GM23338 (cell line): ENCODE measurements around the gene DIP2B.

Source experiments
- CREB1 ChIP-seq: fragments of 250-450 bp; sonication (Bioruptor Pico); IDR thresholded peaks from 2 replicates; pipeline ENCODE4 v1.5.0; 2020; ENCODE audit warnings: low read depth, mild to moderate bottlenecking, moderate library complexity
- CTCF ChIP-seq, 2 experiments: fragments of 200-600 bp in 1 of 2; sonication (generic) in 1 of 2; conservative IDR thresholded peaks; 2 replicates each; pipeline versions ENCODE4 v1.5.1 to v1.6.1; 2016 to 2017; ENCODE audit warnings: antibody characterized with exemption in 2 of 2, low read depth in 2 of 2, mild to moderate bottlenecking in 2 of 2, moderate library complexity in 1 of 2
- ETS1 ChIP-seq: IDR thresholded peaks from 2 replicates; pipeline ENCODE4 v1.6.1; 2016; ENCODE audit warnings: antibody characterized with exemption
- EZH2 ChIP-seq: fragments of 200-600 bp; sonication (generic); IDR thresholded peaks from one replicate; pipeline ENCODE4 v1.8.0; 2017; ENCODE audit warnings: antibody characterized with exemption, mild to moderate bottlenecking, low read depth; ENCODE audit not compliant: unreplicated experiment
- POLR2AphosphoS5 ChIP-seq: IDR thresholded peaks from 2 replicates; pipeline ENCODE4 v1.6.1; 2016; ENCODE audit warnings: antibody characterized with exemption, low read depth
- REST ChIP-seq: IDR thresholded peaks from one replicate; pipeline ENCODE4 v1.6.1; 2018; ENCODE audit warnings: antibody characterized with exemption; ENCODE audit not compliant: unreplicated experiment
- ZNF114 ChIP-seq: fragments of 250-450 bp; sonication (Bioruptor Pico); IDR thresholded peaks from 2 replicates; pipeline ENCODE4 v1.5.0; 2020; ENCODE audit warnings: mild to moderate bottlenecking, moderate library complexity
- TF ChIP-seq, protein P1 (sequence below): fragments of 250-450 bp; sonication (Bioruptor Pico); IDR thresholded peaks from 2 replicates; pipeline ENCODE4 v1.5.0; 2020; ENCODE audit warnings: mild to moderate bottlenecking, moderate library complexity

GRCh38 chr12:50567926-50568325 is 63.1 kb downstream of the DIP2B start:
- no peak for TF ChIP-seq CTCF (conservative IDR thresholded peaks at IDR 0.05; ENCODE audit: low read depth in 2 of 2)
- TF ChIP-seq POLR2AphosphoS5, result no peak
- TF ChIP-seq EZH2, result no peak
- TF ChIP-seq ZNF114 (CRISPR knock-in tag), result no peak
- TF ChIP-seq, protein P1, sequence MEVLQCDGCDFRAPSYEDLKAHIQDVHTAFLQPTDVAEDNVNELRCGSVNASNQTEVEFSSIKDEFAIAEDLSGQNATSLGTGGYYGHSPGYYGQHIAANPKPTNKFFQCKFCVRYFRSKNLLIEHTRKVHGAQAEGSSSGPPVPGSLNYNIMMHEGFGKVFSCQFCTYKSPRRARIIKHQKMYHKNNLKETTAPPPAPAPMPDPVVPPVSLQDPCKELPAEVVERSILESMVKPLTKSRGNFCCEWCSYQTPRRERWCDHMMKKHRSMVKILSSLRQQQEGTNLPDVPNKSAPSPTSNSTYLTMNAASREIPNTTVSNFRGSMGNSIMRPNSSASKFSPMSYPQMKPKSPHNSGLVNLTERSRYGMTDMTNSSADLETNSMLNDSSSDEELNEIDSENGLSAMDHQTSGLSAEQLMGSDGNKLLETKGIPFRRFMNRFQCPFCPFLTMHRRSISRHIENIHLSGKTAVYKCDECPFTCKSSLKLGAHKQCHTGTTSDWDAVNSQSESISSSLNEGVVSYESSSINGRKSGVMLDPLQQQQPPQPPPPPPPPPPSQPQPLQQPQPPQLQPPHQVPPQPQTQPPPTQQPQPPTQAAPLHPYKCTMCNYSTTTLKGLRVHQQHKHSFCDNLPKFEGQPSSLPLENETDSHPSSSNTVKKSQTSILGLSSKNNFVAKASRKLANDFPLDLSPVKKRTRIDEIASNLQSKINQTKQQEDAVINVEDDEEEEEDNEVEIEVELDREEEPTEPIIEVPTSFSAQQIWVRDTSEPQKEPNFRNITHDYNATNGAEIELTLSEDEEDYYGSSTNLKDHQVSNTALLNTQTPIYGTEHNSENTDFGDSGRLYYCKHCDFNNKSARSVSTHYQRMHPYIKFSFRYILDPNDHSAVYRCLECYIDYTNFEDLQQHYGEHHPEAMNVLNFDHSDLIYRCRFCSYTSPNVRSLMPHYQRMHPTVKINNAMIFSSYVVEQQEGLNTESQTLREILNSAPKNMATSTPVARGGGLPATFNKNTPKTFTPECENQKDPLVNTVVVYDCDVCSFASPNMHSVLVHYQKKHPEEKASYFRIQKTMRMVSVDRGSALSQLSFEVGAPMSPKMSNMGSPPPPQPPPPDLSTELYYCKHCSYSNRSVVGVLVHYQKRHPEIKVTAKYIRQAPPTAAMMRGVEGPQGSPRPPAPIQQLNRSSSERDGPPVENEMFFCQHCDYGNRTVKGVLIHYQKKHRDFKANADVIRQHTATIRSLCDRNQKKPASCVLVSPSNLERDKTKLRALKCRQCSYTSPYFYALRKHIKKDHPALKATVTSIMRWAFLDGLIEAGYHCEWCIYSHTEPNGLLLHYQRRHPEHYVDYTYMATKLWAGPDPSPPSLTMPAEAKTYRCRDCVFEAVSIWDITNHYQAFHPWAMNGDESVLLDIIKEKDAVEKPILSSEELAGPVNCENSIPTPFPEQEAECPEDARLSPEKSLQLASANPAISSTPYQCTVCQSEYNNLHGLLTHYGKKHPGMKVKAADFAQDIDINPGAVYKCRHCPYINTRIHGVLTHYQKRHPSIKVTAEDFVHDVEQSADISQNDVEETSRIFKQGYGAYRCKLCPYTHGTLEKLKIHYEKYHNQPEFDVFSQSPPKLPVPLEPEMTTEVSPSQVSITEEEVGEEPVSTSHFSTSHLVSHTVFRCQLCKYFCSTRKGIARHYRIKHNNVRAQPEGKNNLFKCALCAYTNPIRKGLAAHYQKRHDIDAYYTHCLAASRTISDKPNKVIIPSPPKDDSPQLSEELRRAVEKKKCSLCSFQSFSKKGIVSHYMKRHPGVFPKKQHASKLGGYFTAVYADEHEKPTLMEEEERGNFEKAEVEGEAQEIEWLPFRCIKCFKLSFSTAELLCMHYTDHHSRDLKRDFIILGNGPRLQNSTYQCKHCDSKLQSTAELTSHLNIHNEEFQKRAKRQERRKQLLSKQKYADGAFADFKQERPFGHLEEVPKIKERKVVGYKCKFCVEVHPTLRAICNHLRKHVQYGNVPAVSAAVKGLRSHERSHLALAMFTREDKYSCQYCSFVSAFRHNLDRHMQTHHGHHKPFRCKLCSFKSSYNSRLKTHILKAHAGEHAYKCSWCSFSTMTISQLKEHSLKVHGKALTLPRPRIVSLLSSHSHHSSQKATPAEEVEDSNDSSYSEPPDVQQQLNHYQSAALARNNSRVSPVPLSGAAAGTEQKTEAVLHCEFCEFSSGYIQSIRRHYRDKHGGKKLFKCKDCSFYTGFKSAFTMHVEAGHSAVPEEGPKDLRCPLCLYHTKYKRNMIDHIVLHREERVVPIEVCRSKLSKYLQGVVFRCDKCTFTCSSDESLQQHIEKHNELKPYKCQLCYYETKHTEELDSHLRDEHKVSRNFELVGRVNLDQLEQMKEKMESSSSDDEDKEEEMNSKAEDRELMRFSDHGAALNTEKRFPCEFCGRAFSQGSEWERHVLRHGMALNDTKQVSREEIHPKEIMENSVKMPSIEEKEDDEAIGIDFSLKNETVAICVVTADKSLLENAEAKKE, result no peak
- TF ChIP-seq ETS1, result no peak
- no peak for TF ChIP-seq CREB1 (CRISPR knock-in tag)
- TF ChIP-seq REST, result no peak
